CMK (cell line): ENCODE results near the gene RAB37.

Experiments used
- DNase-seq: peaks from one replicate; pipeline ENCODE4 v3.0.0-alpha.2; 2010; ENCODE audit warnings: low read depth

Gene RAB37

DNA sequence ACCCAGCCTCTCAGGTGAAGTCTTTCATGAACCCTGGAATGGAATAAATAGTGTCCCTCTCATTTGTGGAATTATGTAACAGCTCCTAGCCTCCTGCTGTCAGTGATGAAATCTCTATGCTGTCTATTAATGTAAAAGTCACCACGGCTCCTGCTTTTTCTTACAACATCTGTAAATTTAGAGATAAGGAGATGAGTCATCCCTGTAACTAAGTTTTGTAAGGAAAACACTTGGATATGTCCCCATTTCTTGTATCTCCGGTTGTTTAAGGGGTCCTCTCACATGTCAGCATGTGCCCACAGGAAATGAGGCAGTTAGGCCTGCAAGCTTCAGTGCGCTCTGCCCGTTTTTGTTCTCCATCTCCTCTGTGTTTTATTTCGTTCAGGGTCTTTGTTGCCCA, 41.9 kb downstream of the RAB37 start:
- no peak for DNase-seq

DNA sequence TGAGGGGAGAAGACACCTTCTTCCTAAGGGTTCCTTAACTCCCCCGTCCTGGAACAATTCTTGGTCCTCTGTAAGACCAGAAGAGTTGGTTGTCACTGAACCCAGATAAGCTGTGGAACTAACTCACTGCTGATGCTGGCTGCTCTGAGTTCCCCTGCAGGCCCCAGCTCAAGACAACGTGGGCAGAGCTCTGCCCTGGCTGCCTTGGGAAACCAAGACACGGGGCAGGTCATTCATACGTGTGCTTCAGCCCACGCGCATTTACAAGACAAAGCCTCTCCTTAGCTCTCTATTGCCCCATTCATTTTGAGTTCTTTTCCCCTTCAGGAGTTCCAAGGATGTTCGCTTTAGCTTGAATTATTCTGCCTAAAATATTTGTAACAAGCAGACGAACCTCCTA, 42.4 kb downstream of the RAB37 start:
- DNase-seq, result no peak

DNA sequence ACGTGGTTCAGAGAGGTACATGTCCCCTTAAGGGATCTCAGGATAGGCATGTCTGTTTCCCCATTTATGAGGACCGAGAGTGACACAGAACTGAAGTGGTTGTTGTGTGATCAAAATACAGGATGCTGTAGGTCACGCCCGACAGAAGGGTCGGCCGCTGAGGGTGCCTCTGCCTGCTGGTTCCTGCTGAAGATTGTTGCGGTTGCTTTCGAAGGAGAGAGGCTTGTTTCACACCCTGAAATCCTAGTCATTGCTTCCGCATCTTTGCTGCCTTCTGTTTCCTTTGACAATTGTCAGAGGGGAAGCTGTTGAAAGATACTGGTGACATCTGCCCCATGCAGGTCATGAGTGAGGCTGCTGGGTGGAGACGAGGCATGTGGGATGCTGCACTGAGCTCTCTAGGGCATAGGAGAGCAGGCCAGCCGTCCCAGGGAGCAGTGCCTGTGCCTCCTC, 42.9 kb downstream of the RAB37 start:
- peak; percentile 98 for DNase-seq

DNA sequence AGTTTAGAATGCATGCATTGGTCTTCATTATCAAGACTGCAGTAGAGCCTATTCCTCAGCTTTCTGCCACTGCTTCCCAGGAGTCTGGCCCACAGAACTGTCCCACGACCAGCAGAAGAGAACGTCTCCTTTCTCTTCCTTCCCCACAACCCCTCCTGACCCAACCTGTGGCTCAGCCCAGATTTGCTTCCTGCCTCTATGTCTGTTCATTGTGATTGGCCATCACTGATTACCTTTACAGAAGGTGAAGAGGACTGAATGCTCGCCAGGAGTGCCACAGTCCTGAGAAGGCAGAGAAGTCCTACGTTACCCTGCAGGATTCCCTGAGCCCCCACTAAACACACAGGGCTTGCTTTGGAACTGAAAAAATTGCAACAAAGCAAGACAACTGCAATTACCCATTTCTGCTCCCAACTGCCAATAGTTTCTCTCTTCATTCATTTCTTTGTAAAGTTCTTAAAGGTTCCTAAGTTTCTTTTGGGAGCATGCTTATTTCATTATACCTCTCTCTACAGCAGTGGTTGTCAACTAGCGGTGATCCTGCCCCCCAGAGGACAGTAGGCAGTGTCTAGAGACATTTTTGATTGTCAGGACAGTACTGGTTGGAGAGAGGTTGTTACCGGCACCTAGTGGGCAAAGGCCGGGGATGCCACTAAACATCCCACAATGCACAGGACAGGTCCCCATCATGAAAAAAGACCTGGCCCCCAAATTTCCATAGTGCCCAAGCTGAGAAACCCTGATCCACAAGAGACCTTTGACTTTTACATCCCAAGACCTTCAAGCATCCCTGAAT, 43.6 kb downstream of the RAB37 start:
- DNase-seq, result no peak

- DNase-seq, result no peak
These were observed 45.5 kb downstream of the RAB37 start for GRCh38 chr17:74782571-74782970.

- no peak for DNase-seq
These were observed 47.2 kb downstream of the RAB37 start for GRCh38 chr17:74784125-74784810.

- no peak for DNase-seq
These were observed 48.3 kb downstream of the RAB37 start for GRCh38 chr17:74785096-74785980.

- no peak for DNase-seq
These were observed 48.9 kb downstream of the RAB37 start for GRCh38 chr17:74785981-74786360.

DNA sequence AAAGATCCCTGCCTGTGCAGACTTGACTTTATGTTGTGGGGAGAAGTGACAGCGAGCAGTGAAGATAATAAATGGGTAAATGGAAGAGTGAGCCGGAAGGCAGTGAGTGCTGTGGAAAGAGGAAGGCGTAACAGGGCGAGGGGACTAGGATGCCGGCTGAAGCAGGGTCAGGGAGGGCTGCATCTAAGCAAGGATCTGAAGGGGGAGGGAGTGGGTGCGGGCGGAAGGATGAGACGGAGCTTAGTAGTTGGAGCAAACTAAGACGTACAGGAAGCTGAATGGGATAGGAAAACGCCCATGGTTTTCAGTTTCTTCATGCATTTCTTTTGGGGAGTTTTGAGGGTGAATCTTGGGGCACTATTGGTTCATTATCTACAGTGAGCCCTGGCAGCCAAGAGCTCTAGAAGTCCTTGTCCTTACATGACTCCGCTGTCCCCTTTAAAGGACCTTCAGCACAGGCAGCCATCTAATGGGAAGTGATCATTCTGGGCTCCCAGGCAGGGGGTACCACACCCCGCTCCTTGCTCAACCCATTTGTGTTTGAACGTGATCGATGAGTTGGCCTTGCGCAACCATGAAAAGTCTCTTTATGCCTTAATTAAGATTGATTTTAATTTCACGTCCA, 49.5 kb downstream of the RAB37 start:
- no peak for DNase-seq

- DNase-seq, result no peak
These were observed 53.4 kb downstream of the RAB37 start for GRCh38 chr17:74790161-74791058.

DNA sequence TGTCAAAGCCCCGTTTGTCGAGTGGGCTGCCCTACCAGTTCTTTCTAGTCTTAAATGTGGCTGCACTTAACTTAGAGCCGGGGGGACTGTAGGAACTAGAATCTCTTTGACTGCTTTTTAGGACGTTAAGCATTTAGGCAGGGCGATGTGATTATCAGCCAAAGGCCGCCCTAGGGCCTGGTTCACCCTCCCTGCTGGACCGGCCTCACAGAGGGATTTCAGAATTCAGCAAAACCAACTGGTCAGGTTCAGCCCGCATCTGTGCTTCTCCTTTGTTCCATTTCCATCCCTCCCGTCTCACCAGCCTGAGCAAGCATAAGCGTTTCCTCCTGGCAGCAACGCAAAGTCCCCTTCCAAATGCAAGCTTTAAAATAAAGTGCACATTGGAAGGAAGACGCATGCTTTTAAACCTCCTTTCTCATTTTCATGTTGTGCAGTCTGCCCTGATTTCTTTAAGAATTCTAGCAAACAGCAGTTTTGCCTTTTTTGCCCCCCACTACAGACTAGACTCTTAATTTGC, 55.6 kb downstream of the RAB37 start:
- DNase-seq, result no peak

DNA sequence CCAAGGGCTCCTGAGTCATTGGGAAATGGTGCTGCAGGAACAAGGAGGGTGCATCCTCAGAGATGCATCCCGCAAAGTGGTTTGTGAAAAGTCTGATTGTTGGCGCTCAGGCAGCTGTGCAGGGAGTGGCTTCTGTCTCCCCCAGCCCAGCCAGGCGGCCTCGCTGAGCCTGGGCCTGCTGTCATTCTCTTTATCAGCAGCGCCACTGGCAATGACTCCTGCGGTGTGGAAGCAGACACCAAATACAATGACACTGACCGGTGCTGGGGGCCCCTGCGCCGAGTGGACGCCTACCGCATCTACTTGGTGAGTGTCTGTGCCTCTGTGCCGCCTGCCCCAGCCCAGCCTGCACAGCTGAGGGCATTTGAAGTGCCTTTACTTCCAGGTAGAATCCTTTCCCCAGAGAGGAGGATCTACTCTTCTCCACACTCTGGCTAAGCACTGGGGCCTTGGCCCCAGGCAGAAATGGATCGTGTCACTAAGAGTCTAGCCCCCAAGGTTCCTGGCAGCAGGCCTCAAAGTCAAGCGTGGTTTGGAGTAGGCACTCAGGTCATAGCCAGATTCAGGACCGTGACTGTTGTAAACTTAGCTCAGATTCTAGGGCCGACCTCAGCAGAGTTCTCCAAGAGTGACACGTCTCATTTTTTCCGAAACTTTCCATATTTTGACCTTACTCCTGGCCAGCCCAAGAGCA, 58.4 kb downstream of the RAB37 start:
- no peak for DNase-seq

GRCh38 chr17:74796211-74796610, 59.2 kb downstream of the RAB37 start:
- no peak for DNase-seq

DNA sequence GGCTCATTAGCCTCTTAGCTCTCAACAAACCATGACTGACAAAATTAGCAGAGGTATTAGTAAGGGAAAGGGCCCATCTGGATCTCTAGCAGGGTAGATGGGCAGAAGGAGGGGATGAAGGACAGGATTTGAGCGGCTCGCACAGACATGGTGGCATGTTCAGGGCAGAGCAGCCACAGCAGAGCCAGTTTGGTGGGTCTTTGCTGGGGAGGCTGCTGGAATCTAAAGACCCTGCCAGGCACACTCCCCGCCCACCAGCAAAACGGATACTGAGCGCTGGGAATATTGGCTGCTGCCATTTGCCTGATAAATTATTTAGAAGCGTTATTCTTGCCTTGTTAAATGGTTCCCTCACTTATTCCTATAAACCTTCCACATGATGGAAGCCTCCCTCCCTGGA, 59.8 kb downstream of the RAB37 start:
- DNase-seq, result no peak
